LHCN-M2 (cell line): Measurements from ENCODE around the gene PHB1. TPM values are rescaled to one million over a fixed set of nuclear protein-coding genes. Genes with fewer than 3 reads are reported as not detected.
"Not testable (repeated sequence)": the region's sequence is repeated elsewhere in the genome, so short reads cannot be mapped to it uniquely, and the experiment has no call there.

Source experiments
- DNase-seq: peaks from one replicate; pipeline ENCODE4 v3.0.0-alpha.2; 2012; ENCODE audit warnings: low read depth
- total RNA-seq: library from RNA; depleted of rRNA; stranded (reverse); fragments of >200 nt; gene quantifications from 2 replicates; pipeline ENCODE4 v1.2.3, GENCODE V29; 2014

PHB1 gene
- total RNA-seq, 1 experiment from 2014 or later, result 201 TPM

GRCh38 chr17:49439673-49440571, 25.2 kb upstream of the PHB1 start:
- DNase-seq, result peak; percentile 88

DNA sequence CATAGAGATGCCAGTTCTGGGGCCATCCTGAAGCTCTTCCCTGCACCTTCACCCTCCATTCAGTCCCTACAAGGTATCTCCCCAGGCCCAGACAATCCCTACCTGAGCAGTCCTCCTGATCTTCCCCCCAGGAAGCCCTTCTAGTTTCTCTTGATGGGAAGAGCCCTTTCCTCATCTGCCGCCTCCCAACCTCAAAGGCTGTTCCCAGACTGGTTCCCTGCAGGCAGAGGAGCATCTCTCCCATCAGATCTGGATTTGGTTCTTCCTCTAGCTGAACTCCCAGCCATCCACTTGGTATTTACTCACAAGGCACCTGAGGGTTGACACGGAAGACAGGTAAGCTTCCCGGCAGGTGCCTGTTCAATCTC, 24.6 kb upstream of the PHB1 start:
- no peak for DNase-seq

GRCh38 chr17:49438436-49439278, 24.0 kb upstream of the PHB1 start:
- peak; percentile 68 for DNase-seq

- no peak for DNase-seq
Measured at GRCh38 chr17:49437696-49438435, 23.2 kb upstream of the PHB1 start.

DNA sequence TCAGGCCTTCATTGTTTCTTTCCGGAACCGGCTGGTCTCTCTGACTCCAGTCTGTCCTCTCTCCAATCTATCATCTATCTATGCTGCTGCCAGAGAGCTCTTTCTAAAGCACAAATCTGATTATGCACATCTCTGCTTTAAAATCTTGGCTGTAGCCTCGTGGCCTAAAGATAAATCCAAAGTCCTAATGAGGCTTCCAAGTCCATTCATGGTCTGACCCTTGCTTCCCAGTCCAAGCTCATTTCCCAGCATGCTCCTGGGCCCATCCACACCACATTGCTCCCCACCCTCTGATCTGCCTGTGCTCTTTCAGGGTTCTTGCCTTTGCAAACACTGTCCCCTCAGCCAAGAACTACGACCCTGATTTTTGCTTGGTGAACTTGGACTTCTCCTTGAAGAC, 21.5 kb upstream of the PHB1 start:
- DNase-seq, result no peak

GRCh38 chr17:49435671-49436029, 21.0 kb upstream of the PHB1 start:
- no peak for DNase-seq

DNA sequence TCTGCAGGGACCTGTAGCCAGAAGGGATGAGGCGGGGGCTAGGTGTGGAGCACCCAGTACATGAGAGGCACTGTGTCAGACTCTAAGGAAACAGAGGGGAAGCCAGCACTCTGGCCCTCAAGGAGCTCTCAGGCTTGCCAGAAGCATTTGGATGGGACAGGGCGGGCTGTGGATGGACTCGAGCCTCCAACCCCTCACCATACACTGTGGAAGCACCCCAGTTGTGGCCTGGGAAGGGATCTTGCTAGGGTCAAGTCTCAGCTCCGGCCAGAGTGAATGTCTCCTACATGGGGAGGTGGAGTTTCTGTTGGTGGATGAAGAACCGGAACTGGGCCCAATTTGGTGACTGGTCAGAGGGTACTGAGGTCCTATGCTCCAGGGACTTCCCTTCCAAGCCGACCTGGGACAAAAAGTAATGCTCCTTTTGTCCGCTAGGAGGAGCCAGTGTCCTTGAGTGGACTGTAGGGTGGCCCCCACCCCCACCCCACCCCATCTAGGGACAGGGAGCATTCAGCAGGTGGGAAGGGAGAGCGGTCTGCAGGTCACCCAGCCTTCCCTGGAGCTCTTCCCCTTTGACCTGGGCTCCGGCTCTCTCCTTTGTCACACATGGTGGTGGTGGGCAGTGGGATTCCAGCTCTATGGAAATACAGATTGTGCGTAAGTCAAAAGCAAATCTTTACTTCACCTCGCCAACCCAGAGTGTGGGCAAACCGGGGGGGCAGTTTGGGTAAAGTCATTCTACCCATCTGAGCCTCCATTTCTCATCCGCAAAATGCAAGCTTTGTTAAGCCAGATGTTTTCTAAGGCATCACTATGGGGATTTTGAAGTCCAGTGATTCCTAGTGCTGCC, 20.4 kb upstream of the PHB1 start:
- peak; percentile 58 for DNase-seq

DNA sequence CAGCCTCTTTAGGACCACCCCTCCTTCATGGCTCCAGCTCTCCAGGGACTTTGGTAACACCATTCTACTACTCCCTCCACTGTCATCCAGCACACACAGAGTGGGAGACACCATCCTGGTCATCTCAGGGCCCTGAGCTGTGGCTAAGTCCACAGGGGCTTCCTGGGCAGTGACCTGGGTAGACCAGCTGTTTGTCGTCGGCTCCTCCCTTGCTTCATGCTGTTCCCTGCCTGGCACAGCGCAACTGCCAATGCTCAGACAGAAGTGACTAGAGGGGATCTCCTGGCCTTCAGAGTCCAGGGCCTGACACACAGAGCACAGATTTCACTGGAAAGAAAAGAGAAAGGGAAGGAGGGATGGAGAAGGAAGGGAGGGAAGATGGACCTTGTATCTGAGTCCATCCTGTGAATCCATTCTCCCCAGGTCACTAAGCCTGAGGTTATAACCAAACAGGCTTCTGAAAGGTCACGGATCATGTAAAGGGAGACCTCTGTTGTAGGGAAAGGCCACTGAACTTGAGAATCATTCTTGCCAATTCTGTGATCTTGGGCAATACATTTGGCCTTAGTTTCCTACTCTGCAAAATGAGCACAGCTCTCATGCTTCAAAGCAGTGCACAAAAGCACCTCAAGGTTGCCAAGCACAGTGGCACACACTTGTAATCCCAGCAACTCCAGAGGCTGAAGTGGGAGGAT, 18.5 kb upstream of the PHB1 start:
- no peak for DNase-seq

GRCh38 chr17:49431743-49432142, 17.1 kb upstream of the PHB1 start:
- DNase-seq, result no peak

GRCh38 chr17:49425004-49425286, 10.3 kb upstream of the PHB1 start:
- DNase-seq, result no peak

GRCh38 chr17:49424276-49425003, 9.8 kb upstream of the PHB1 start:
- DNase-seq, result not testable (repeated sequence)

DNA sequence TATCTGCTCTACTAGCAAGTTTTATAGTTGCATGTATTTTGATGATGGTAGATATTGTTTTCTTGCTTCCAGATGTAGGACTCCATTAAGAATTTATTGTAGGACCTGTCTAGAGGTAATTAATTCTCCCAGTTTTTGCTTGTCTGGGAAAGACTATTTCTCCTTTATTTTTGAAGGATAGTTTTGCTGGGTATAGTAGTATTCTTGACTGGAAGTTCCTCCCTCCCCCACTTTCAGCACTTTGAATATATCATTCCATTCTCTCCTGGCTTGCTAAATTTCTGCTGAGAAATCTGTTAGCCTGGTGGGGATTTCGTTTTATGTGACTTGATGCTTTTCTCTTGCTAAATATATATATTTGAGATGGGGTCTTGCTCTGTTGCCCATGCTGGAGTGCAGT, 8.0 kb upstream of the PHB1 start:
- no peak for DNase-seq

DNA sequence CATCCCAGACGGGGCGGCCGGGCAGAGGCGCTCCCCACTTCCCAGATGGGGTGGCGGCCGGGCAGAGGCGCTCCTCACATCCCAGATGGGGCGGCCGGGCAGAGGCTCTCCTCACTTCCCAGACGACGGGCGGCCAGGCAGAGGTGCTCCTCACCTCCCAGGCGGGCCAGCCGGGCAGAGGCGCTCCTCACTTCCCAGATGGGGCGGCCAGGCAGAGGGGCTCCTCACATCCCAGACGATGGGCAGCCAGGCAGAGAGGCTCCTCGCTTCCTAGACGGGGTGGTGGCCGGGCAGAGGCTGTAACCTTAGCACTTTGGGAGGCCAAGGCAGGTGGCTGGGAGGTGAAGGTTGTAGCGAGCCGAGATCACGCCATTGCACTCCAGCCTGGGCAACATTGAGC, 5.1 kb upstream of the PHB1 start:
- not testable (repeated sequence) for DNase-seq

DNA sequence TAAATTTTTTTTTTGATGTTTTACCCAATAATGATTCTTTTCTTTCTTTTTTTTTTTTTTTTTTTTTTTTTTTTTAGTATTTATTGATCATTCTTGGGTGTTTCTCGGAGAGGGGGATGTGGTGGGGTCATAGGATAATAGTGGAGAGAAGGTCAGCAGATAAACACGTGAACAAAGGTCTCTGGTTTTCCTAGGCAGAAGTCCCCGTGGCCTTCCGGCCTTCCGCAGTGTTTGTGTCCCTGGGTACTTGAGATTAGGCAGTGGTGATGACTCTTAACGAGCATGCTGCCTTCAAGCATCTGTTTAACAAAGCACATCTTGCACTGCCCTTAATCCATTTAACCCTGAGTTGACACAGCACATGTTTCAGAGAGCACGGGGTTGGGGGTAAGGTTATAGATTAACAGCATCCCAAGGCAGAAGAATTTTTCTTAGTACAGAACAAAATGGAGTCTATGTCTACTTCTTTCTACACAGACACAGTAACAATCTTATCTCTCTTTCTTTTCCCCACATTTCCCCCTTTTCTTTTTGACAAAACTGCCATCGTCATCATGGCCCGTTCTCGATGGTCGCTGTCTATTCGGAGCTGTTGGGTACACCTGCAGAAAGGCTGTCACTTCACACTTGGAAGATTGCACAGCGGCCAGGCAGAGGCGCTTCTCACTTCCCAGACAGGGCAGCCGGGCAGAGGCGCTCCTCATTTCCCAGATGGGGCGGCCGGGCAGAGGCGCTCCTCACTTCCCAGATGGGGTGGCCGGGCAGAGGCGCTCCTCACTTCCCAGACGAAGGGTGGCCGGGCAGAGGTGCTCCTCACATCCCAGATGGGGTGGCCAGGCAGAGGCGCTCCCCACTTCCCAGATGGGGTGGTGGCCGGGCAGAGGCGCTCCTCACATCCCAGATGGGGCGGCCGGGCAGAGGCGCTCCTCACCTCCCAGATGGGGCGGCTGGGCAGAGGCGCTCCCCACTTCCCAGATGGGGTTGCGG, 4.4 kb upstream of the PHB1 start:
- DNase-seq, result not testable (repeated sequence)

- no peak for DNase-seq
Measured at GRCh38 chr17:49414271-49414621, 436 bp downstream of the PHB1 start.

DNA sequence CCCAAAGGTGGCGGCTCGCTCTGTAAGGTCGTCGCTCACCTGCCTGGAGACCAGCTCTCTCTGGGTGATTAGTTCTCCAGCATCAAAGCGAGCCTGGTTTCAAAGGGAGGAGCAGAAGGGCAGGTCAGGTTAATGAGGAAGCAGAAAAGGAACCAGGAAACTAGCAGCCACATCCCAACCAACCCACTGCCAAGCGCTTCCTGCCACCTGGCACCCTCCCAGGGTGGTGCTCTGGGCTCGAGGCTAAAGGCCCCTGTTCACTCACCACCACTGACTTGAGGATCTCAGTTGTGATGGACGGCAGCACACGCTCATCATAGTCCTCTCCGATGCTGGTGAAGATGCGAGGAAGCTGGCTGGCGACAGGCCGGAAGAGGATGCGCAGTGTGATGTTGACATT, 5.6 kb downstream of the PHB1 start:
- no peak for DNase-seq

GRCh38 chr17:49407981-49408501, 6.6 kb downstream of the PHB1 start:
- DNase-seq, result peak; percentile 73

GRCh38 chr17:49407086-49407485, 7.6 kb downstream of the PHB1 start:
- DNase-seq, result no peak
